GM12878 (cell line): ENCODE results near the gene KCNA2. TPM values are rescaled to one million over a fixed set of nuclear protein-coding genes. Genes with fewer than 3 reads are reported as not detected.

ENCODE experiments used
- ATAC-seq: fragments of 200-7000 bp; cut with Tn5 transposase; 3 replicates; pipeline ENCODE4 v1.9.1; 2020; ENCODE audit warnings: mild to moderate bottlenecking, moderate library complexity
- BruUV-seq: library from RNA; stranded (reverse); fragments of 400-500 nt; replicated peaks from 2 replicates; lab custom pipeline; 2021; lab: Mats Ljungman, UMichigan
- CTCF ChIA-PET: fragments of 300-600 bp; sonication (Branson Sonifier 250); formaldehyde crosslinking; extraction: SDS; loops from one replicate; lab custom pipeline; 2021; ENCODE audit warnings: inconsistent platforms; lab: Yijun Ruan, JAX
- POLR2A ChIA-PET: fragments of 350-600 bp; formaldehyde crosslinking; extraction: SDS; loops from one replicate; lab custom pipeline; 2021; ENCODE audit warnings: inconsistent platforms; lab: Charles Lee
- RAD21 ChIA-PET: fragments of 300-600 bp; sonication (Branson Sonifier 250); formaldehyde crosslinking; loops from one replicate; lab custom pipeline; 2023; ENCODE audit warnings: antibody characterized with exemption; ENCODE audit not compliant: unreplicated experiment; lab: Charles Lee
- SMC1A ChIA-PET: fragments of 300-600 bp; sonication (Branson Sonifier 250); formaldehyde crosslinking; loops from one replicate; lab custom pipeline; 2023; ENCODE audit not compliant: unreplicated experiment, uncharacterized antibody; lab: Charles Lee
- DNase-seq: peaks from one replicate; pipeline ENCODE4 v3.0.0-alpha.2; 2011; ENCODE audit warnings: low read depth, low spot score
- FAIRE-seq: peaks from 3 replicates; lab custom pipeline; 2011; peaks lifted over from hg19 to GRCh38; lab: Jason Lieb, UNC
- H2AFZ ChIP-seq: 2 replicates; pipeline ENCODE4 v1.6.0; 2011; ENCODE audit warnings: low read depth, low read length, control low read depth; ENCODE audit not compliant: control insufficient read depth
- H3K27ac ChIP-seq: 2 replicates; pipeline ENCODE4 v1.5.1; 2011; ENCODE audit warnings: control low read depth; ENCODE audit not compliant: control insufficient read depth, insufficient read depth
- H3K27me3 ChIP-seq, 2 experiments: replicated peaks in 1 of 2; 2 replicates each; pipeline versions ENCODE4 v1.6.0 to v1.6.1; 2011; ENCODE audit warnings: low read length in 1 of 2; ENCODE audit not compliant: control insufficient read depth in 2 of 2, insufficient read depth in 2 of 2
- H3K36me3 ChIP-seq, 2 experiments: 2 replicates each; pipeline ENCODE4 v1.5.1; 2011; ENCODE audit warnings: low read length in 1 of 2; ENCODE audit not compliant: control insufficient read depth in 2 of 2, insufficient read depth in 2 of 2
- H3K4me1 ChIP-seq: 2 replicates; pipeline ENCODE4 v1.6.1; 2011; ENCODE audit warnings: mild to moderate bottlenecking, low read length, moderate library complexity, mixed read lengths; ENCODE audit not compliant: control insufficient read depth, insufficient read depth
- H3K4me2 ChIP-seq: 2 replicates; pipeline ENCODE4 v1.6.0; 2011; ENCODE audit warnings: control low read depth; ENCODE audit not compliant: control insufficient read depth, insufficient read depth
- H3K4me3 ChIP-seq: fragments of 200-600 bp; sonication (generic); 2 replicates; pipeline ENCODE4 v1.5.1; 2016
- H3K79me2 ChIP-seq: 2 replicates; pipeline ENCODE4 v1.6.0; 2011; ENCODE audit warnings: low read length; ENCODE audit not compliant: control insufficient read depth, insufficient read depth
- H3K9ac ChIP-seq: 2 replicates; pipeline ENCODE4 v1.8.0; 2011; ENCODE audit warnings: low read length, control low read depth, mixed read lengths; ENCODE audit not compliant: control insufficient read depth, insufficient read depth
- H3K9me3 ChIP-seq: replicated peaks from 3 replicates; pipeline ENCODE4 v1.5.1; 2011; ENCODE audit warnings: mild to moderate bottlenecking, low read length; ENCODE audit not compliant: control insufficient read depth, insufficient read depth
- H4K20me1 ChIP-seq: 2 replicates; pipeline ENCODE4 v1.6.0; 2011; ENCODE audit not compliant: control insufficient read depth, insufficient read depth
- SUZ12 ChIP-seq: fragments of 200-600 bp; sonication (generic); IDR thresholded peaks from one replicate; pipeline ENCODE4 v1.6.1; 2018; ENCODE audit warnings: antibody characterized with exemption, mild to moderate bottlenecking; ENCODE audit not compliant: unreplicated experiment
- WGBS: methylation state at CpG from one replicate; pipeline ENCODE4 v1.1.6; 2016; ENCODE audit warnings: low lambda C conversion rate; ENCODE audit not compliant: insufficient replicate concordance, insufficient coverage; ENCODE audit errors: missing lambda C conversion rate; 5-methylcytosine and 5-hydroxymethylcytosine counted together
- in situ Hi-C: fragments of 300-500 bp; cut with MboI; formaldehyde crosslinking; loops from 9 replicates; pipeline ENCODE4 v1.14.3; 2018; ENCODE audit warnings: mixed read lengths
- intact Hi-C: fragments of 100-400 bp; cut with micrococcal nuclease; formaldehyde crosslinking; loops from one replicate; pipeline ENCODE4 v1.14.2; 2022; ENCODE audit not compliant: unreplicated experiment
- polyA plus RNA-seq, 11 experiments: library from polyadenylated mRNA; depleted of rRNA in 4 of 11; unstranded in 6 of 11; stranded (reverse) in 5 of 11; fragments of >200 nt; fragmentation: Nextera tagmentation in 4 of 11; fragmentation: Illumina TruSeq in 1 of 11; extraction: Ambion mirVana in 4 of 11; extraction: Trizol in 1 of 11; gene quantifications; 1 replicate in 1 of 11; 2 replicates in 10 of 11; pipeline versions ENCODE4 v1.2.1 to v1.2.3, GENCODE V29; 2011 to 2016; ENCODE audit warnings: inconsistent platforms in 2 of 11, missing spikeins in 2 of 11, low read depth in 1 of 11
- total RNA-seq, 4 experiments: library from RNA; depleted of rRNA in 3 of 4; stranded (reverse); fragments of >200 nt in 3 of 4; fragmentation: Illumina TruSeq in 1 of 4; extraction: Trizol in 1 of 4; gene quantifications; 2 replicates each; pipeline versions ENCODE4 v1.2.1 to v1.2.3, GENCODE V29; 2013 to 2021
- TF ChIP-seq, protein P1 (sequence below): IDR thresholded peaks from 2 replicates; pipeline ENCODE4 v1.6.1; 2011; ENCODE audit warnings: borderline replicate concordance, low read depth, mild to moderate bottlenecking, moderate library complexity, mixed read lengths, low read length; ENCODE audit not compliant: insufficient read depth; ENCODE audit errors: extremely low read length

Gene KCNA2
- total and polyA plus RNA-seq, 10 of the 15 experiments (the other 5 are each of a cell fraction or from before 2014, with no cell fraction given) = 0.02 to 0.56 (median 0.10) TPM; not detected in 2

DNA sequence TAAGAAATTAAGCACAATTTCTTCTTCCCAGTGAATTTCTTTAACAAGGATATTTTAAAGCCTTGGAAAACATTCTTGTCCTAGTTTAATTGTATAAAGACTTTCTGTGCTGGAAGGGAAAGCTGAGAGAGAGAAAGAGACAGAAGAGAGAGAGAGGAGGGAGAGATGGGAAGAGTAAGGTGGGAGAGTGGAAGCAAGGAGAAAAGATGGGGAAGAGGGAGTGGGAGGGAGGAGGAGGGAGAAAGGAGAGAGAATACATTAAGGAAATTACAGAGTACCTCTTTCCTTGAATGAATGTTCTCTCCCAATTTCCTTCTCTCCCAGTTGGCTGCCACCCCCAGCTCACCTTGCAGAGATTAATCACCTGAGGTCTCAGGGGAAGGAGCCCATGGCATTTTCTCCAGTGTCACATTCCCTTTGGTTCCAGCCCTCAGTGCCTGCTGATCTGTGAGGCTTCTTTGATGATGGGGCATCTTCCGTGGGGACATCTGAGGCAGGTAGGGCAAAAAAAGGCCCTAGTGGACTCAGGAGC, 54.8 kb downstream of the KCNA2 start:
- no peak for TF ChIP-seq SUZ12
- no peaks in the 10 kb centered on the region for H3K79me2 ChIP-seq
- FAIRE-seq (no peak), DNase-seq (no peak), ATAC-seq (no peak)
- WGBS = 58% methylated on average over 1 of the region's 1 CpG
- ChIA-PET SMC1A (interaction anchor here (0.6 kb wide), 1 partner anchor 282 kb away, joined by 3 read pairs; no protein-coding TSS in a partner anchor), POLR2A (no interaction called here), CTCF (no interaction called here), RAD21 (no interaction called here)
- no peaks in the 10 kb centered on the region for H4K20me1 ChIP-seq
- no peaks in the 10 kb centered on the region for H3K36me3 ChIP-seq
- H3K27me3 ChIP-seq = peaks cover 9 to 25% of the 10 kb centered on the region in 2 experiments
- no peak overlapping the region for H2AFZ ChIP-seq
- BruUV-seq = no TSS peak
- no peak overlapping the region for H3K27ac ChIP-seq
- no peak overlapping the region for H3K4me2 ChIP-seq
- no peak overlapping the region for H3K9ac ChIP-seq
- intact Hi-C loops = no loop called here
- no peak overlapping the region for H3K4me3 ChIP-seq
- in situ Hi-C loops = no loop called here
- no peaks in the 10 kb centered on the region for H3K9me3 ChIP-seq
- no peaks in the 10 kb centered on the region for H3K4me1 ChIP-seq

DNA sequence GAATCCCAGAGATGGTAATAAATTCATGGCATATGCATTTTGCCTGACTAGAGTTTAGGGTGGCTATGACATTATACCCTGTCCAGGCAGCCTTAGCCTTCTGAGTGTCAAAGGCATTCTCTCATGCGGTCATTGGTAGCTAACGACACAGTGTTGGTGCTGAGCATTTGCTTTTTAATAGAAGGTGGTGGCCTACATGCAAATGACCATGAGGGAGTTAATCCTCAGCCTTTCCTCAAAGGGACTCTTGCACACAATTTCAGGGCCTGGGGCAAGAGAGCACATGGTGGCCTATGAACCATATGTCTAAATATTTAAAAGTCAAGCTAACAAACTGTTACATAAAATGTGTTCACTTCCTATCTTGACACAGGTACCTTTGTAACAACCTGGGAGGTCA, 56.3 kb downstream of the KCNA2 start:
- no peaks in the 10 kb centered on the region for H3K36me3 ChIP-seq
- RAD21 ChIA-PET = no interaction called here
- intact Hi-C loops (no loop called here), in situ Hi-C loops (no loop called here)
- DNase-seq = no peak
- WGBS = 71% methylated on average over 2 of the region's 2 CpGs
- no peak overlapping the region for H2AFZ ChIP-seq
- CTCF ChIA-PET = interaction anchor here (1.4 kb wide), 1 partner anchor 235 kb away, joined by 3 read pairs; no protein-coding TSS in a partner anchor
- no peaks in the 10 kb centered on the region for H3K9me3 ChIP-seq
- no peak overlapping the region for H3K4me3 ChIP-seq
- BruUV-seq = no TSS peak
- TF ChIP-seq, protein P1, sequence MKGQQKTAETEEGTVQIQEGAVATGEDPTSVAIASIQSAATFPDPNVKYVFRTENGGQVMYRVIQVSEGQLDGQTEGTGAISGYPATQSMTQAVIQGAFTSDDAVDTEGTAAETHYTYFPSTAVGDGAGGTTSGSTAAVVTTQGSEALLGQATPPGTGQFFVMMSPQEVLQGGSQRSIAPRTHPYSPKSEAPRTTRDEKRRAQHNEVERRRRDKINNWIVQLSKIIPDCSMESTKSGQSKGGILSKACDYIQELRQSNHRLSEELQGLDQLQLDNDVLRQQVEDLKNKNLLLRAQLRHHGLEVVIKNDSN = no peak
- POLR2A ChIA-PET = interaction anchor here (0.6 kb wide), 1 partner anchor 40 kb away, joined by 5 read pairs; no protein-coding TSS in a partner anchor
- peaks cover under 1 to 14% of the 10 kb centered on the region in 2 experiments; a peak in 3 of 4 replicates for H3K27me3 ChIP-seq
- FAIRE-seq = no peak
- SMC1A ChIA-PET = no interaction called here
- no peaks in the 10 kb centered on the region for H3K4me1 ChIP-seq
- H3K79me2 ChIP-seq = no peaks in the 10 kb centered on the region
- H3K4me2 ChIP-seq = no peak overlapping the region
- H3K9ac ChIP-seq = no peak overlapping the region
- no peaks in the 10 kb centered on the region for H4K20me1 ChIP-seq
- no peak overlapping the region for H3K27ac ChIP-seq
- no peak for ATAC-seq
